GM19035 (cell line): Measurements from ENCODE around the gene CHAMP1.

ENCODE experiments used
- ATAC-seq: cut with Tn5 transposase; IDR thresholded peaks from one replicate; pipeline ENCODE4 v1.9.1; 2021; ENCODE audit not compliant: unreplicated experiment

CHAMP1 gene

GRCh38 chr13:114296902-114297301 lies 17.4 kb upstream of the CHAMP1 start:
- no peak for ATAC-seq

- ATAC-seq, result no peak
These were observed 15.4 kb upstream of the CHAMP1 start for GRCh38 chr13:114298866-114299265.

DNA sequence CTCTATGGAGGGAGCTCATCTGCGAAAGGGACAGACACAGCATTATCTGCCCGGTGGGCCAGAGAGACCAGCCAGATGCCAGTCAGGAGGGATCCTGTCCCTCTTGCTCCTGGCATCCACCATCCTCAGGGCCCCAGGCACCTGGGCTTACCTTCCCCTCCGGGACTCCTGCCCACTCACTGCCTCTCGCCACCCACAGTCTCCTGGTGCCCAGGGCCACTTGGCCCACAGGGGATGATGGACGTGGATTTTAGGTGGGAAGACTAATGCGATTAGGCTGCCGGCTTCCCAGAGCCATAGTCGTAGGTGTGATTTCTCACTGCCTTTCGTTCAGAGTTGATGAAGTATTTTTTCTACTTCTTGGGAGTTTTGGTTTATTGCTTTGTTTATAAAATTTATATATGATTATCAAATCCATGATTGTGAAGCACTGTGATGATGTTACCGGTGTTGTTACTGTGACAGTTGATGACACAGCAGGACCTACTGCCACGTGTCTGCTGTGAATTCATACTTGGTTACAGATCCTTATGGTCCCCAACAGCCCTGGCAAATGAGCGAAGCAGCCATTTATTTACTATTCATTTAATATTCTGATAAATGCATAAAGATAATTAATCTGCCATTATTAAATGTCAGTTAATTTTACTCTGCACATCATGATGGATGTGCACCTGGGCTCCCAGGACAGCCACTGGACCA lies 14.5 kb upstream of the CHAMP1 start:
- no peak for ATAC-seq

DNA sequence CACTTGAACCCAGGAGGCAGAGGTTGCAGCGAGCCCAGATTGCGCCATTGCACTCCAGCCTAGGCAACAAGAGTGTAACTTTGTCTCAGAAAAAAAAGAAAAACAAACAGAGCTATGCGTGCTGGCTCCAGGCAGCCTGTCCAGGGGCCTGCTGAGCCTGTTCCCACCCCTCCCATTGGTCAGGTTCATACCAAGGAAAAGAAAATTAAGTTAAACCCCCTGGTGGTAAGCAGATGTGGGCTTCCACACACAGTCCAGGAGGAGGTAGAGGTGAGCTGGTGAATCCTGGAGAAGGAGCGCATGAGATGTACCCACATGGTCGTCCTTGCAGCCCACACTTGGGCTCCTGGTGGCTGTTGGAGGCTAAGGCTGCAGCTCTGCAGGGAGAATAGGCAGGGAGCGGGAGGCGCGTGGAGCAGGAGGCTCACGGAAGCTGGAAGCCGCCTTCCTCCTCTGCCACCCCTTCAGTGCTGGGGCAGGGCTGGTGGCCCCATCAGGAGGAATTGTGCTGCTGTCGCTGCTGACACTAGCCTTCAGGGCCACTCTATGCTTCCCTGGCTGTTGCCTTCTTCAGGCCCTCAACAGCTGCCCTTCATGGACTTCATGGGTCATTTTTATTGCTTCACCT lies 10.5 kb upstream of the CHAMP1 start:
- no peak for ATAC-seq

- no peak for ATAC-seq
These were observed 9.8 kb upstream of the CHAMP1 start for GRCh38 chr13:114304346-114305034.

- no peak for ATAC-seq
These were observed 5.2 kb upstream of the CHAMP1 start for GRCh38 chr13:114309086-114309485.

- no peak for ATAC-seq
These were observed 4.4 kb upstream of the CHAMP1 start for GRCh38 chr13:114309806-114310410.

DNA sequence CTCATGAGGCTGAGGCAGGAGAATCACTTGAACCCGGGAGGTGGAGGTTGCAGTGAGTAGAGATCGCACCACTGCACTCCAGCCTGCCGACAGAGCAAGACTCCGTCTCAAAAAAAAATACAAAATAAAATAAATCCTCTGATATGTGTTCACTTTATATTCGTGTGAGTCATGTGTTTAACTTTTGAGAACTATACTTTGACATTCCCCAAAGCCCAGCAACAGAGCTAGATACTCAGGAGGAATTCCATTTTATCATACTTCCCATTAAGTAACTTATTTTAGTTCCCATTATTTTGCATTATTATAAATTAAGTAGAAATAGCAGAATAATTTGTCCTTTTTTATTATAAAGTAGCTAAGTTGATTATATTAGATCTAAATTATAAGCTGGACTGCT lies 3.3 kb upstream of the CHAMP1 start:
- no peak for ATAC-seq

GRCh38 chr13:114311387-114311786 lies 2.9 kb upstream of the CHAMP1 start:
- ATAC-seq, result no peak

DNA sequence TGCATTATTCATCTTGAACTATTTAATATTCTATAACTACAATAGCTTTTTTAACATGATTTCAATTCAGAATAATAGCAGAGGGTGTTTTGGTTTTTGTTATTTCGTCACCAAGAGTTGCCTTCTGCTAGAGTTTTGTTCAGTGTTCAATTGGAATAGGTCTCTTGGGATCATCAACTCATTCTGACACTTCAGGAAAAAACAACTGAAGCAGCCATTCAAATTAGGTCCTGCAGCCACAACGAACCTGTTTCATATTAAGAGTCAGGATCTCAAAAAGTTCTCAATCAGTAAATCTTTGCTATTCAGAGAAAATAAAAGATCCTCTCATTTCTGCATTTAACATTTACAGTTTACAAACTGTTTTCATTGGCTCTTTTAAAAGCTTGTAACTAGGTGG lies 2.4 kb upstream of the CHAMP1 start:
- no peak for ATAC-seq

DNA sequence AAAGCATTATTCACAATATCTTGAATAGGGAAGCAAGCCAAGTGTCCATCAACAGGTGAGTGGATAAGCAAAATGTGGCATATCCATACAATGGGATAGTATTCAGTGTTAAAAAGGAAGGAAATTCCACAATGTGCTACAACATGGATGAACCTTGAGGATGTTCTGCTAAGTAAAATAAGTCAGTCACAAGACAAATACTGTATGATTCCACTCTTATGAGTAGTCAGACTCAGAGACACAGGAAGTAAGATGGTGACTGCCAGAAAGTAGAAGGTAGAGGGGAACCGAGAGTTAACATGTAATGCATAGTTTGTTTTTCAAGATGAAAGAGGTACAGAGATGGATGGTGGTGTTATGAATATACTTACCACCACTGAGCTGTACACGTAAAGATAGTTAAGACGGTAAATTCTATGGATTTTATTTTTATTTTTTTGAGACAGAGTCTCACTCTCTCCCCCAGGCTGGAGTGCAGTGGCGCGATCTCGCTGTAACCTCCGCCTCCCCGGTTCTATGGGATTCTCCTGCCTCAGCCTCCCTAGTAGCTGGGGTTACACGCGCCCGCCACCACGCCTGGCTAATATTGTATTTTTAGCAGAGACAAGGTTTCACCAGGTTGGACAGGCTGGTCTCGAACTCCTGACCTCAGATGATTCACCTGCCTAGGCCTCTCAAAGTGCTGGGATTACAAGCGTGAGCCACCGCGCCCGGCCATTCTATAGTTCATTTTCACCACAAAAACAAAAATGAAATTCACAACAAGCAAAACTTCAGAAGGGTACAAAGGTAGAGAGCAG lies 1.0 kb upstream of the CHAMP1 start:
- ATAC-seq, result no peak

DNA sequence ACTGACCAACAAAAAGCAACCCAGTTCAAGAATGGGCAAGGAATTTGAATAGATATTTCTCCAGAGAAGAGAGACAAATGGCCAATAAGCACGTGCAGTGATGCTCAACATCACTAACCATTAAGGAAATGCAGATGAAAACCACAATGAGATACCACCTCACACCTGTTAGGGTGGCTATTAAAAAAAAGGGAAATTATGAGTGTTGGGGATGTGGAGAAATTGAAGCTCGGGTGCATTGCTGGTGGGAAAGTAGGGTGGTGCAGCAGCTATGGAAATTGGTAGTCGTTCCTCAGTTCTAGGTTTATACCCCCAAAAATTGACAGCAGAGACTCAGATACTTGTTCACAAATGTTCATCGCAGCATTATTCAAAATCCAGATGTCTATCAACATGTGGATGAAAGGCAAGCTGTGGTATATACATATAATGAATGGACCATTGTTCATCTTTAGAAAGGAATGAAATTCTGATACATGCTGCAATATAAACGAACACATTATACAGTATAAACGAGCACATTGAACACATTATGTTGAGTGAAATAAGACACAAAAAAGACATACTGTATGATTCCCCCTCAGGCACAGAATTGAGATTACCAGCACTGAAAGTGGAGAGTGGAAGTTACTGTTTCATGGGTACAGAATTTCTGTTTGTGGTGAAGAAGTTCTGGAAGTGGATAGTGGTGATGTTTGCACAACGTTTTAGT lies 927 bp downstream of the CHAMP1 start:
- ATAC-seq, result no peak

- no peak for ATAC-seq
These were observed 4.3 kb downstream of the CHAMP1 start for GRCh38 chr13:114318624-114319023.

DNA sequence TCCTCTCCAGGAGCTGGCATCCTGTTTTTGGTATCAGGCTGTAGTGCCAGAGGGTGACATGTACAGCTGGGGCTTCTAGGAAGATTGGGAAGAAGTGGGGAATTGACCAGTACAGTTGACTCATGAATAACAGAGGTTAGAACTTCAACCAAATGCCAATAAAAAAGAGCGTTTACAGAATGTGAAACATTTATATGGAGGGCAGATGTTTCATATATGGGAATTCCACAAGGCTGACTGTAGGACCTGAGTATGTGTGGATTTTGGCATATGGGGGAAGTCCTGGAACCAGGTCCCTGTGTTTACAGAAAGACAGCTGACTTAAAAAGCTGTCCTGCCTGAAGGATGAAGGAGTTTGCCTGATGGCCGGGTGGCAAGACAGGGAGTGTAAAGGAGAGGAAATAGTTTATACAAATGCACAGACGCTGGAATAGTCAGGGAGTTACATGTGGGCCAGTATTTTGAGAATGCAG lies 5.2 kb downstream of the CHAMP1 start:
- no peak for ATAC-seq

DNA sequence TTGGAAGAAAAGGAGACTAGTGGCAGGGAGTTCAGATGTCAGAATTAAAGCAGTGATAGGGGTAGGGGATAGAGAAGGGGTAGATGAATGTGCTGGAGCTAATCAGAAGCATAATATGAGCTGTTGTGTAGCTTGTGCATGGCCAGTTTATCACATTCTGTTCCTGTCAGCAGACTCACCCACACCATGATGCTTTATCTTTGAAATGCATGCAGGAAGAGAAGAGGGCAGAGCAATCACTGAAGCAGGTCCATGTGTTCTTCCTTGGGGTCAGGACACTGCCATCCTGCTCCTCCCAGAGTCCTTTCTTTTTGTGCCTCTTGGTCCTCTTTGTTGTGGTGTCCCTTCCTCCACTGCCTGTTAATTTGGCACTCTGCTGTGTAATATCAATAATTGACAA lies 5.8 kb downstream of the CHAMP1 start:
- ATAC-seq, result no peak

DNA sequence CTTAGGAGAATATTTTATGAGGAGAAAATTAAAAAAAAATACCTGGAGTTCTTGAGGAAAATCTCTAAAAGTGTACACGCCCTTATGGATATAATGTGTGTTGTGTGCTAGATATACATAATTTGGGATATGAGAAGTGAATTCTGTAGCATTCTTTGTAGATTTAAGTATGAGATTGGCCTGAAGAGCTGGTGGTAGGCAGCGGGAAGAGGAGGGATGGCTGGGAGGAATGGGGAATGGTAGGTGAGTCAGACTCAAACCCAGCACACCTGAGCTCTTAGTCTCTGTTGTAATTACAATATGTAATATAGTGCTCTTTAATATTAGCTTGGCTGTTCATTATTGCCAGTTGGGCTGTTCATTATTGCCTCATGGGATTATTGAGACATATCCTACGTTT lies 7.0 kb downstream of the CHAMP1 start:
- no peak for ATAC-seq

GRCh38 chr13:114323349-114323748 lies 9.0 kb downstream of the CHAMP1 start:
- no peak for ATAC-seq

DNA sequence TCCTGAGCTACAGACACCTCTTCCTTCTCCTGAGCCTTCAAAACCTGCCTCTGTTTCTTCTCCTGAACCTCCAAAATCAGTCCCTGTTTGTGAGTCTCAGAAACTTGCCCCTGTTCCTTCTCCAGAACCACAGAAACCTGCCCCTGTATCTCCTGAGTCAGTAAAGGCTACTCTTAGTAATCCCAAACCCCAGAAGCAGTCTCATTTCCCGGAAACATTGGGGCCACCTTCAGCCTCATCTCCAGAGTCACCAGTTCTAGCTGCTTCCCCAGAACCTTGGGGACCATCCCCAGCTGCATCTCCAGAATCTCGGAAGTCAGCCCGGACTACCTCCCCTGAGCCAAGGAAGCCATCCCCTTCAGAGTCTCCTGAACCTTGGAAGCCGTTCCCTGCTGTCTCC lies 10.0 kb downstream of the CHAMP1 start:
- no peak for ATAC-seq

GRCh38 chr13:114325729-114326128 lies 11.4 kb downstream of the CHAMP1 start:
- ATAC-seq, result no peak

DNA sequence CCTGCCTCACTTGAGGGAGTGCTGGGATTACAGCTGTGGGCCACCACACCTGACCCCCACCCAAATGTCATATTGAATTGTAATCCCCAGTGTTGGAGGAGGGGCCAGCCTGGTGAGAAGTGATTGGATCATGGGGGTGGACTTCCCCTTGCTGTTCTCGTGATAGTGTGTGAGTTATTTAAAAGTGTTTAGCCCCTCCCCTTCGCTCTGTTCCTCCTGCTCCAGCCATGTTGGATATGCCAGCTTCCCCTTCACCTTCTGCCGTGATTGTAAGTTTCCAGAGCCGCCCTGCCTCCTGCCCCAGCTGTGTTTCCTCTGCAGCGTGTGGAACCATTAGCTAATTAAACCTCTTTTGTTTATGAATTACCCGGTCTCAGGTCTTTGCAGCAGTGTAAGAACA lies 13.7 kb downstream of the CHAMP1 start:
- no peak for ATAC-seq
